IPS-18a (cell line): ENCODE results near the gene CLRN1.

Experiments
- H3K27ac ChIP-seq: one replicate; pipeline ENCODE4 v1.5.1; 2013; ENCODE audit warnings: low read length
- H3K27me3 ChIP-seq: one replicate; pipeline ENCODE4 v1.6.1; 2013; ENCODE audit warnings: mild to moderate bottlenecking, low read length; ENCODE audit not compliant: control insufficient read depth, insufficient read depth
- H3K36me3 ChIP-seq: one replicate; pipeline ENCODE4 v1.6.1; 2013; ENCODE audit warnings: low read depth, low read length; ENCODE audit not compliant: control insufficient read depth
- H3K4me1 ChIP-seq: one replicate; pipeline ENCODE4 v1.6.1; 2013; ENCODE audit warnings: low read depth, low read length; ENCODE audit not compliant: control insufficient read depth
- H3K4me3 ChIP-seq: one replicate; pipeline ENCODE4 v1.5.1; 2013; ENCODE audit warnings: low read length
- H3K9ac ChIP-seq: one replicate; pipeline ENCODE4 v1.6.1; 2013; ENCODE audit warnings: mild to moderate bottlenecking, low read length, moderate library complexity
- H3K9me3 ChIP-seq: one replicate; pipeline ENCODE4 v1.6.1; 2013; ENCODE audit warnings: low read depth, low read length; ENCODE audit not compliant: control insufficient read depth

CLRN1 gene, protein sequence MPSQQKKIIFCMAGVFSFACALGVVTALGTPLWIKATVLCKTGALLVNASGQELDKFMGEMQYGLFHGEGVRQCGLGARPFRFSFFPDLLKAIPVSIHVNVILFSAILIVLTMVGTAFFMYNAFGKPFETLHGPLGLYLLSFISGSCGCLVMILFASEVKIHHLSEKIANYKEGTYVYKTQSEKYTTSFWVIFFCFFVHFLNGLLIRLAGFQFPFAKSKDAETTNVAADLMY

DNA sequence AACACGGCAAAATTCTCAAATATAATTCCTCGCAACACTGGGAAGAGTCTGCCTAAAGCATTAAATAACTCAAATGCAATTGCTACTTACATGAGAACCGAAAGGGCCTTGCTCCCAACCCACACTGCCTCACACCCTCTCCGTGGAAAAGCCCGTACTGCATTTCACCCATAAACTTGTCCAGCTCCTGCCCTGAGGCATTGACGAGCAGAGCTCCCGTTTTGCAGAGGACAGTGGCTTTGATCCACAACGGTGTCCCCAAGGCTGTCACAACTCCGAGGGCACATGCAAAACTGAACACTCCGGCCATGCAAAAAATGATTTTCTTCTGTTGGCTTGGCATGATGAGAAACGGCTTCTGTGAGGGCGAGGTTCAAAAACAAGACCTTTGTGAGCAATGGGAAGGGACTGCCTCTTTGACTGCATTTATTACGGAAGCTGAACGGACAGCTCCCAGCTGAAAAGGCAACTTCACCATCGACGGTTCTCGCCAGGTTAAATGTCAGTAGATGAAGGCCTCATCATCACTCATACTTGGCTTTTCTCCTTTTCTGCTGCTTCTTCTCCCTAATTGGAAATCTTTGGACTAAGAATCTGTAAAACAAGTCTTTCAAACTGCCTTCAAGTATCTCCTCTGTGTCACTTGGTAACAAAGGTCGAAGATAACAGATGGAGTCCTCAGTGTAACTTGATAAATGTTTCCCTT, at the start of gene CLRN1:
Gene CLRN1, minus strand, starts transcription at position 362 of the 706 bp plus-strand sequence. Its CDS starts 19 bp downstream, at position 343.
- H3K4me1 ChIP-seq, result peaks cover 39% of the 10 kb centered on the region
- no peak within 1 kb of the TSS for H3K27ac ChIP-seq
- H3K27me3 ChIP-seq, result no peaks in the 10 kb centered on the region
- H3K4me3 ChIP-seq, result no peak within 1 kb of the TSS
- H3K9ac ChIP-seq, result no peak within 1 kb of the TSS
- no peaks in the 10 kb centered on the region for H3K9me3 ChIP-seq
- no peaks in the 10 kb centered on the region for H3K36me3 ChIP-seq

DNA sequence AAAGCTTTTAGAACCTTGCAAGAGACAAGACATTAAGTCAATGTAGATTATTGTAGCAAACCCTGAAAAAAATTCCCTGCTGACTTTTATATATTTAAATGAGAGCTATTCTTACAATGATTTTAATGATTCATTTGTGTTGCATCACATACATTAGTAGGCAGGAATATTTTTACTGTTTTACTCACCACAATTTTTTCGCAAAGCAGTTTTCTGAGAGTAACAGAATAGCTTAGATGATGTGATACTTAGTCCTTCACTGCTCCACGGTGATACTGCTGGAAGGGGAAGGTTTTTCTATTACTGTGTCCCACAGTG, 43.9 kb upstream of the CLRN1 start:
- Histone ChIP-seq H3K9ac (no peak overlapping the region), H3K36me3 (no peaks in the 10 kb centered on the region), H3K4me3 (no peak overlapping the region), H3K9me3 (no peaks in the 10 kb centered on the region), H3K27ac (no peak overlapping the region), H3K4me1 (peaks cover 7% of the 10 kb centered on the region), H3K27me3 (no peaks in the 10 kb centered on the region)

DNA sequence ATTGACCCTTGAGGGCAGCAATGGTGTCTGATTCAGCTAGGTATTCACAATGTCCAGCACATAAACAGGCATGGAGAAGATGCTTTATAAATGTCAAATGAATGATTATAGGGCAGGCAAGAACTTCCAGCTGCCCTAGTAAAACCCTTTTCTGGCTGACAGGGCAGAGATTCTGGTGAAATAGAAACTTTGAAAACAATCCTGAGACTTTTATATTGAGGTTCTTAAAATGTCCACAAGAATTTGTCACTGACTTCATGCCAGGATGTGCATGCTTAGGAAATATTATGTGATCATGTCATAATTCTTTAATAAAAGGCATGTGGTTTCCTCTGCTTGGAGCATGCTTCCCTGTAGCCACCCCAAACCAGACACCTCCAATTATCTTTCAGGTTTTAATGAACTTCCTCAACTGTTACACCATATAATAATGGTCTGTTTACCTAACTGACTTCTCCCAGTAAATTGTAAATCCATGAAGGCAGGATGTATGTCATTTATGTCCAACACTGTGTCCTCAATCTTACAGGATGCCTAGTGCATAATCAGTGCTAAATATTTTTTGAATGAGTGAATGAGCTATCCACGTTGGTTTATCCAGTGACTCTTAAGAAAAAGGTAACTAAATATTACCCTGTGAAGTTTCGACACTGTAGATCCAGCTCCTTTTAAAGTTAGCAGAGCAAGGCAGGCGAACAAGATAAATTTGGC, 43.4 kb upstream of the CLRN1 start:
- no peaks in the 10 kb centered on the region for H3K27me3 ChIP-seq
- no peaks in the 10 kb centered on the region for H3K9me3 ChIP-seq
- no peak overlapping the region for H3K4me3 ChIP-seq
- peaks cover 7% of the 10 kb centered on the region for H3K4me1 ChIP-seq
- no peaks in the 10 kb centered on the region for H3K36me3 ChIP-seq
- no peak overlapping the region for H3K27ac ChIP-seq
- H3K9ac ChIP-seq, result no peak overlapping the region

DNA sequence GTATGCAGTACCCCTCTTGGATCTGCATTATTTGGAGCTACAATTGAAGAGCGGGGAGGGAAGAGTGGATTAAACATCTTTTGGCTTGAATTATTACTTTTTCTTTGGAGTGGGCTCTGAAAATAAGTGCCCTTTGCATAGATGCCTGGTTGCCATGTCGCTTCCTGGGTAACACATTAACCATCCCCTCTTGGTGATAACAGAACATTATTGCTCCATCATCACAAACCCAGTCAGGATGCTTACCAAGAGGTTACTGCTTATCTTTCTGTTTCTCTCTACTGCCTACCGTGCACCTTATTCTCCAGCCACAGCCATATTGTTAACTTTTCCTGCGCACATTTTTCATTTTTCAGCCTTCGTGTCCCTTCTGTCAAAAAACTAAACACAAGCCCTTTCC, 42.7 kb upstream of the CLRN1 start:
- no peak overlapping the region for H3K4me3 ChIP-seq
- no peaks in the 10 kb centered on the region for H3K36me3 ChIP-seq
- no peaks in the 10 kb centered on the region for H3K9me3 ChIP-seq
- H3K27me3 ChIP-seq, result no peaks in the 10 kb centered on the region
- peaks cover 7% of the 10 kb centered on the region for H3K4me1 ChIP-seq
- H3K9ac ChIP-seq, result no peak overlapping the region
- no peak overlapping the region for H3K27ac ChIP-seq

DNA sequence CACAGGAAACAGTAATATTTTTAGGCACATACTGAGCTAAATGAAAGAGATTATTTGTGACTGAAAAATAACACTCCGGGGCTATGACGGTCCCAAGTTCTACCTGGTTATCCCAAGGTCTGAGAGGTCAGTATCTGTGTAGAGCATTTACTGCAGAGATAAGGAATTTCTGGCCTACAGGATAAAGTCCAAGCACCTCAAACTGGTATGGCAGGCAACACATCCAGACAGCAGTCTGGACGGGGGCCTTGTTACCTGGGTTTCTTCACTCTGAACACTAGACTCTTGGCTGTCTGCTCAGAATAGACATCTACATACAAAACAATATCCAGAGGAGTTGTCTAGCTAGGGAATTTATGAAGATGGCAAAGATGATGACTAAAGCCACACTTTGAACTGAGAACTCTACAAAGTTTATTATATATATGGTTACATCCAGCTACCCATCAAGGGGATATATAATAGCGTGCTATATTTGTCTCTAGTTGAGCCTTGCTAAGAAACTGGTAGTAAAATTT, 42.0 kb upstream of the CLRN1 start:
- Histone ChIP-seq H3K4me1 (peaks cover 7% of the 10 kb centered on the region), H3K4me3 (no peak overlapping the region), H3K27me3 (no peaks in the 10 kb centered on the region), H3K36me3 (no peaks in the 10 kb centered on the region), H3K9me3 (no peaks in the 10 kb centered on the region), H3K27ac (no peak overlapping the region), H3K9ac (no peak overlapping the region)

DNA sequence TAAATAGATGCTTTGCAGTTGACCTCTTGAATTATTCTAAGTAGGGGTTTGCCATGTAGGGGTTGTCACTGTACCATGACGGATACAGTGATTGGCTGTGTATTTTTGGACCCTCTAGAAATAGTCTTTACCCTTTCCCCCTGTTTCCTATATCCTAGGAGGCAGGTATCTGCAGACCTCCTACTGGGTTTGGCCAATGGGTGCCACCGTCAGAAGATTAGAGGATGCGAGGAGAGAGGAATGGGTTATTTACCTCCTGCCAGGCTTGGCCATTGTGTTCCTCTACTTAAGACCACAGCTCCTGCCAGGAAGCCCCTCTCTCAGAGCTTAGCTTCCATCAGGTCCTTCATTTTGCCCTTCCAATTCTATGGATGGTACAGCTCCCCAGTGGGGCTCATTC, 40.2 kb upstream of the CLRN1 start:
- peaks cover 7% of the 10 kb centered on the region for H3K4me1 ChIP-seq
- H3K9me3 ChIP-seq, result no peaks in the 10 kb centered on the region
- no peak overlapping the region for H3K27ac ChIP-seq
- no peak overlapping the region for H3K9ac ChIP-seq
- H3K36me3 ChIP-seq, result no peaks in the 10 kb centered on the region
- no peaks in the 10 kb centered on the region for H3K27me3 ChIP-seq
- H3K4me3 ChIP-seq, result no peak overlapping the region

DNA sequence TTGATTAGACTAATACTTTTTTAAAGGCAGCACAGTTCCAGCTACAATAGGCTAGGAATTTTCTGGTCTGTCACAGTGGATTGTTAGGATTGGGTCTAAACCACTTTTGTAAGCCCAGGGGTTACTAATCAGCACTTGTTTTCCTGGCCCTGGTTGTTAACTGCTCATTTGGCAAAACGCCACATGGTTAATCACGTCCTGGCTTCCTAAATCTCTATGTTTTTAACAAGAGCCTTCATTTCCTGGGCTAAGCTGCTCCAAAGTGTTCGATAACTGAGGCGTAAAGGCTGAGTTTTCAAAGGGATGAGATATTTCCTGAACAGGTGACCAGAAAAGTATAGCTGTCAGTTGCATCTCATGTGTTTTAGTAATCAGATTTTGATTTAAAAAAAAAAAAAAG, 38.9 kb upstream of the CLRN1 start:
- Histone ChIP-seq H3K36me3 (no peaks in the 10 kb centered on the region), H3K9ac (no peak overlapping the region), H3K4me1 (peaks cover 7% of the 10 kb centered on the region), H3K9me3 (no peaks in the 10 kb centered on the region), H3K27ac (no peak overlapping the region), H3K4me3 (no peak overlapping the region), H3K27me3 (no peaks in the 10 kb centered on the region)

DNA sequence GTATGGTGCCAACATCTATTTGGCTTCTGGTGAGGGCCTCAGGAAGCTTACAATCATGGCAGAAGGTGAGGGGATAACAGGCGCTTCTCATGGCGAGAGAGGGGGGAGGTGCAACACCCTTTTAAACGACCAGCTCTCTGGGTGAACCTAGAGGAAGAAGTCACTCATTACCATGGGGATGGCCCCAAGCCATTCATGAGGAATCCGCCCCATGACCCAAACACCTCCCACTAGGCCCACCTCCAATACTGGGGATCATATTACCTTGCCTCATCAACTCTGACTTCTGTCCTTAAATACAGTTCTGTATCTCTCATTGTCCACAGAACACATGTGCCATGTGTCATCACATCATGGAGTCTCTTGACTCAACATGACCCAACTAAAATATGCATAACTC, 37.5 kb upstream of the CLRN1 start:
- no peak overlapping the region for H3K9ac ChIP-seq
- peaks cover 7% of the 10 kb centered on the region for H3K4me1 ChIP-seq
- H3K4me3 ChIP-seq, result no peak overlapping the region
- no peak overlapping the region for H3K27ac ChIP-seq
- H3K36me3 ChIP-seq, result no peaks in the 10 kb centered on the region
- H3K9me3 ChIP-seq, result no peaks in the 10 kb centered on the region
- no peaks in the 10 kb centered on the region for H3K27me3 ChIP-seq

DNA sequence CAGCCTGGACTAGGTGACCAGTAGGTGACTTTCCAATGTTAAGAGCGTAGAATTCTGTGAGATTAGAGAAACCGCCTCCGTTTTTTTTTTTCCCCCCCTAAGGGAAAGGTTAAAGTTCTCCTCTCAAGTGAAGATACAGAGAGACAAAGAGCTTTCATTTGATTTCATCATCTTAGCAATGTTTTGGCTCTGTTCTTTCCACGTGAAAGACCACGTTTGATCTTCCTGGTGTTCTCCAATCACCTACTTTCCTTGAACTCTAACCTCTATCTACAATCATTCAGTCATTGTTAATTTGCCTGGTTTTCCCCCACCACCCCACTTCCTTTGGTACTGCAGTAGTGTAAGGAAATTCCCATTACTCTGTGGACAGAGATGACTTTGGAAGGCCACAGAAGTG, 36.9 kb upstream of the CLRN1 start:
- Histone ChIP-seq H3K36me3 (no peaks in the 10 kb centered on the region), H3K27me3 (no peaks in the 10 kb centered on the region), H3K4me1 (peaks cover 7% of the 10 kb centered on the region), H3K27ac (no peak overlapping the region), H3K9ac (no peak overlapping the region), H3K9me3 (no peaks in the 10 kb centered on the region), H3K4me3 (no peak overlapping the region)

DNA sequence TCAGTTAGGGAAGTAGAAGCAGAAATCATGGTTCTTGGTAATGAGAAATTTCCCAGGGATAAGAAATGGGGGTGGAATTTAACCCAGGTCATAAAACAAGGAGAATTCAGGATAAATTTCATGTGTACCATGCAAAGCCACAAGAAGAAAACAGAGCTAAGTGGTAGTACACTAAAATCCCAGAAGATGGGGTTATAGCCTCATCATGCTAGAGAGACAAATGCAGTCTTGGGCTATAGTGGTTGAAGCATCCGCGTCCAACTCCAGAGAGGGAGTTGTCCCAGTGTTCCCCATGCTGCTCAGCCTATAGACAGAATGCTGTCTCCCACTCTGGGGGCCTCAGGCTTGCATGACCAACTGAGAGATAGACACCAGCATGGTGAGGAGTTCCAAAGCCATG, 36.2 kb upstream of the CLRN1 start:
- no peaks in the 10 kb centered on the region for H3K27me3 ChIP-seq
- H3K9ac ChIP-seq, result no peak overlapping the region
- no peaks in the 10 kb centered on the region for H3K9me3 ChIP-seq
- no peak overlapping the region for H3K27ac ChIP-seq
- H3K4me3 ChIP-seq, result no peak overlapping the region
- peaks cover 7% of the 10 kb centered on the region for H3K4me1 ChIP-seq
- no peaks in the 10 kb centered on the region for H3K36me3 ChIP-seq

DNA sequence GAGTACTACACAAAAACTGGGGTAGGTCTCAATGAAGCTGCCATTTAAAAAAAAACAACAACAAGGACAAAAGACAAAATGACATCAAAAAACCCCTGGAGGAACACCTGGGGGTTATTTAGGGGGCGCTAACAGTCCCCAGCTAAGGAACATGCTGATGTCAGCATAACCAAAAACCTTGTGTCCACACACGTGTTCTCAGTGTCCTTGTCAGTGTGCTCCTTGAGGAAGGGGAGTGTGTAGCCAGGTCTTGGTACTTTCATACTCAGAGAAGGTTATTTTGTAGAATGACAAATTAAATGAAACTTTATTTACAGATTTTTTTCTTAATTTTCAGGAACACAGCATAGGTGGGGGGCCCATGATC, 31.2 kb upstream of the CLRN1 start:
- Histone ChIP-seq H3K9me3 (no peaks in the 10 kb centered on the region), H3K36me3 (no peaks in the 10 kb centered on the region), H3K4me3 (no peak overlapping the region), H3K27me3 (no peaks in the 10 kb centered on the region), H3K4me1 (peaks cover 7% of the 10 kb centered on the region), H3K9ac (no peak overlapping the region), H3K27ac (no peak overlapping the region)
